B cell (primary cell): ENCODE data around the gene RIT2. TPM values are rescaled to one million over a fixed set of nuclear protein-coding genes. Genes with fewer than 3 reads are reported as not detected.

Experiments used
- ATAC-seq: fragments of 200-7000 bp; cut with Tn5 transposase; one replicate; pipeline ENCODE4 v1.10.0; 2021; ENCODE audit warnings: low read depth, mild to moderate bottlenecking, moderate number of reproducible peaks, moderate library complexity
- CTCF ChIA-PET: fragments of 350-600 bp; sonication (Branson Sonifier 250); formaldehyde crosslinking; loops from one replicate; lab custom pipeline; 2021; ENCODE audit warnings: antibody characterized with exemption, inconsistent platforms; lab: Charles Lee
- POLR2A ChIA-PET: fragments of 350-600 bp; sonication (Branson Sonifier 250); formaldehyde crosslinking; loops from one replicate; lab custom pipeline; 2021; ENCODE audit warnings: antibody characterized with exemption; lab: Charles Lee
- DNase-seq: peaks from one replicate; pipeline ENCODE4 v3.0.0; 2013
- H2AFZ ChIP-seq: 2 replicates; pipeline ENCODE4 v1.6.1; 2012; ENCODE audit warnings: mild to moderate bottlenecking, low read depth, low read length; ENCODE audit not compliant: insufficient read depth, poor library complexity, severe bottlenecking
- H3K27ac ChIP-seq, 2 donors: 1 replicate in 1 of 2; 2 replicates in 1 of 2; pipeline ENCODE4 v1.5.1; 2012 to 2013; ENCODE audit warnings: low read length in 2 of 2, mild to moderate bottlenecking in 2 of 2, moderate library complexity in 1 of 2
- H3K27me3 ChIP-seq, 4 experiments: fragments of 200-600 bp in 1 of 4; sonication (generic) in 1 of 4; replicated peaks in 1 of 4; 1 replicate in 2 of 4; 2 replicates in 2 of 4; pipeline versions ENCODE4 v1.6.1 to v1.7.0; 2013 to 2016; ENCODE audit warnings: low read length in 3 of 4, mild to moderate bottlenecking in 2 of 4, mixed read lengths in 1 of 4, moderate library complexity in 1 of 4; ENCODE audit not compliant: insufficient read depth in 4 of 4, control insufficient read depth in 3 of 4; ENCODE audit errors: control extremely low read depth in 1 of 4
- H3K36me3 ChIP-seq, 2 experiments: replicated peaks in 1 of 2; 1 replicate in 1 of 2; 2 replicates in 1 of 2; pipeline versions ENCODE4 v1.6.1 to v1.7.1; 2013; ENCODE audit warnings: low read length in 1 of 2; ENCODE audit not compliant: insufficient read depth in 2 of 2, control insufficient read depth in 1 of 2; ENCODE audit errors: control extremely low read depth in 1 of 2, extremely low read depth in 1 of 2
- H3K4me1 ChIP-seq, 2 donors: fragments of 200-600 bp in 1 of 2; sonication (generic) in 1 of 2; 1 replicate in 1 of 2; 2 replicates in 1 of 2; pipeline versions ENCODE4 v1.5.1 to v1.6.1; 2013 to 2017; ENCODE audit warnings: low read length in 2 of 2; ENCODE audit not compliant: control insufficient read depth in 2 of 2, insufficient read depth in 2 of 2
- H3K4me2 ChIP-seq: replicated peaks from 2 replicates; pipeline ENCODE3; 2012; ENCODE audit warnings: mild to moderate bottlenecking, low read depth, low read length; ENCODE audit not compliant: poor library complexity, severe bottlenecking
- H3K4me3 ChIP-seq, 5 experiments: fragments of 200-600 bp in 1 of 5; sonication (generic) in 1 of 5; 1 replicate in 3 of 5; 2 replicates in 2 of 5; pipeline versions ENCODE4 v1.5.1 to v1.7.0; 2011 to 2016; ENCODE audit warnings: low read length in 4 of 5, mild to moderate bottlenecking in 4 of 5, low read depth in 2 of 5, control low read depth in 1 of 5, moderate library complexity in 1 of 5; ENCODE audit not compliant: insufficient read depth in 1 of 5; ENCODE audit errors: control extremely low read depth in 1 of 5, extremely low read depth in 1 of 5
- H3K79me2 ChIP-seq: fragments of 200-600 bp; sonication (generic); one replicate; pipeline ENCODE4 v1.6.0; 2016; ENCODE audit warnings: low read length; ENCODE audit not compliant: control insufficient read depth, insufficient read depth
- H3K9ac ChIP-seq: fragments of 200-600 bp; sonication (generic); 2 replicates; pipeline ENCODE4 v1.6.1; 2017; ENCODE audit warnings: mild to moderate bottlenecking, low read length, moderate library complexity
- H3K9me3 ChIP-seq, 3 donors: one replicate each; pipeline versions ENCODE4 v1.6.1 to v1.7.1; 2013; ENCODE audit warnings: low read length in 2 of 3; ENCODE audit not compliant: control insufficient read depth in 2 of 3, insufficient read depth in 1 of 3; ENCODE audit errors: control extremely low read depth in 1 of 3
- H4K20me1 ChIP-seq: 2 replicates; pipeline ENCODE4 v1.6.0; 2012; ENCODE audit warnings: mild to moderate bottlenecking, low read length; ENCODE audit not compliant: insufficient read depth, control insufficient read depth, poor library complexity, severe bottlenecking
- H3K27ac Mint-ChIP-seq: one replicate; pipeline ENCODE4 v1.8.0; 2021; ENCODE audit warnings: mixed read lengths
- H3K27me3 Mint-ChIP-seq: one replicate; pipeline ENCODE4 v1.8.0; 2021; ENCODE audit warnings: mixed read lengths
- H3K4me1 Mint-ChIP-seq: one replicate; pipeline ENCODE4 v1.8.0; 2021; ENCODE audit warnings: mixed read lengths
- H3K4me3 Mint-ChIP-seq: one replicate; pipeline ENCODE4 v1.8.0; 2021; ENCODE audit warnings: mixed read lengths
- H3K9me3 Mint-ChIP-seq: one replicate; pipeline ENCODE4 v1.8.0; 2022; ENCODE audit warnings: mixed read lengths; ENCODE audit not compliant: insufficient read depth
- CTCF ChIP-seq: fragments of 200-600 bp; IDR thresholded peaks from one replicate; pipeline ENCODE4 v1.8.0; 2022; ENCODE audit warnings: antibody characterized with exemption, mild to moderate bottlenecking
- EZH2 ChIP-seq: IDR thresholded peaks from 2 replicates; pipeline ENCODE4 v1.6.1; 2012; ENCODE audit warnings: borderline replicate concordance, low read depth, mild to moderate bottlenecking, moderate library complexity, low read length; ENCODE audit not compliant: insufficient read depth, poor library complexity, severe bottlenecking
- WGBS: methylation state at CpG from one replicate; pipeline ENCODE4 v1.1.5; 2013; ENCODE audit warnings: missing lambda C conversion rate; ENCODE audit not compliant: insufficient coverage; 5-methylcytosine and 5-hydroxymethylcytosine counted together
- intact Hi-C: fragments of 100-400 bp; cut with micrococcal nuclease; formaldehyde crosslinking; loops from one replicate; pipeline ENCODE4 v1.10.0; 2022
- polyA plus RNA-seq: library from polyadenylated mRNA; depleted of rRNA; stranded (reverse); fragments of >200 nt; gene quantifications from 2 replicates; pipeline ENCODE4 v1.2.3, GENCODE V29; 2012
- total RNA-seq, 2 donors: library from RNA; stranded (reverse); fragments of 120-200 nt in 1 of 2; gene quantifications; 1 replicate in 1 of 2; 2 replicates in 1 of 2; pipeline versions ENCODE4 v1.2.3 to v1.2.4, GENCODE V29; 2013 to 2022

Gene RIT2
- total and polyA plus RNA-seq, 2 donors (not counting 1 experiment from before 2014, with no cell fraction given) = not detected

GRCh38 chr18:42839408-42839807 is 276.1 kb downstream of the RIT2 start:
- no peak overlapping the region for H2AFZ ChIP-seq
- no peaks in the 10 kb centered on the region for H3K27me3 ChIP-seq
- POLR2A ChIA-PET = no interaction called here
- CTCF ChIA-PET = no interaction called here
- H3K4me1 ChIP-seq = no peaks in the 10 kb centered on the region
- H3K79me2 ChIP-seq = no peaks in the 10 kb centered on the region
- no peak overlapping the region for H3K27ac ChIP-seq
- WGBS = 0% methylated on average over 1 of the region's 1 CpG
- intact Hi-C loops = no loop called here
- no peaks in the 10 kb centered on the region for H3K27me3 Mint-ChIP-seq
- H3K4me2 ChIP-seq = no peak overlapping the region
- no peak overlapping the region for H3K4me3 ChIP-seq
- H4K20me1 ChIP-seq = no peaks in the 10 kb centered on the region
- ATAC-seq = no peak
- TF ChIP-seq CTCF (no peak), EZH2 (no peak)
- H3K9me3 ChIP-seq = peaks cover 0 to 3% (median 0%) of the 10 kb centered on the region in 3 donors
- H3K27ac Mint-ChIP-seq = no peak overlapping the region
- H3K4me1 Mint-ChIP-seq = no peaks in the 10 kb centered on the region
- H3K36me3 ChIP-seq = no peaks in the 10 kb centered on the region
- no peak overlapping the region for H3K9ac ChIP-seq
- H3K4me3 Mint-ChIP-seq = no peak overlapping the region
- no peak for DNase-seq
- H3K9me3 Mint-ChIP-seq = peaks cover 3% of the 10 kb centered on the region

- DNase-seq = no peak
- Mint-ChIP-seq H3K9me3 (peaks cover 3% of the 10 kb centered on the region), H3K4me3 (no peak overlapping the region), H3K4me1 (no peaks in the 10 kb centered on the region), H3K27ac (no peak overlapping the region), H3K27me3 (no peaks in the 10 kb centered on the region)
- ChIA-PET POLR2A (no interaction called here), CTCF (no interaction called here)
- no peak for TF ChIP-seq EZH2
- TF ChIP-seq CTCF = no peak
- Histone ChIP-seq H3K79me2 (no peaks in the 10 kb centered on the region), H3K4me3 (no peak overlapping the region), H3K4me2 (no peak overlapping the region), H3K4me1 (no peaks in the 10 kb centered on the region), H4K20me1 (no peaks in the 10 kb centered on the region), H3K27ac (no peak overlapping the region), H2AFZ (no peak overlapping the region), H3K36me3 (no peaks in the 10 kb centered on the region), H3K27me3 (no peaks in the 10 kb centered on the region), H3K9me3 (peaks cover 0 to 3% (median 0%) of the 10 kb centered on the region in 3 donors), H3K9ac (no peak overlapping the region)
- no peak for ATAC-seq
- intact Hi-C loops = no loop called here
- WGBS = 89% methylated on average over 3 of the region's 5 CpGs
Observed at GRCh38 chr18:42838546-42839145, 276.8 kb downstream of the RIT2 start.
